GM21576 (cell line): Measurements from ENCODE around the gene EFCAB8.

Source experiments
- ATAC-seq: cut with Tn5 transposase; IDR thresholded peaks from one replicate; pipeline ENCODE4 v1.9.1; 2021; ENCODE audit warnings: mild to moderate bottlenecking, moderate library complexity; ENCODE audit not compliant: unreplicated experiment

The EFCAB8 gene

DNA sequence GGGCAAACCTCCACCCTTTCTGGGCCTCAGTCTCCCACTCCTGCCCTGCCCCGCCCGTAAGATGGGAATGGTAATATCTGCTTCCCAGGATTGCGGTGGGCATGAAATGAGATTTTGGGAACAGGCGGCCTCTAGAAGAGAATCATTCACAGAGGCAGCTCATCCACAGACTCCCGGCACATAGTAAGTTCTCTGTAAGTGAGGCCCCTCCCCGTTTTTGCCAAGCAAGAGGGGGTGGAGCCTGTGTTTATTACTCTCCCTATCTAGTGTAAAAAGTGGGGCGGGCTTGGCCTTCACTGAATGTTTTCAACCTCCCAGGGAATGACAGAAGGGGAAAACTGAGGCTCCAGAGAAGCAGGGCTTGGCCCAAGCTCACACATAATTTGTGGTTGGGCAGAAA lies 125.5 kb downstream of the EFCAB8 start:
- no peak for ATAC-seq

DNA sequence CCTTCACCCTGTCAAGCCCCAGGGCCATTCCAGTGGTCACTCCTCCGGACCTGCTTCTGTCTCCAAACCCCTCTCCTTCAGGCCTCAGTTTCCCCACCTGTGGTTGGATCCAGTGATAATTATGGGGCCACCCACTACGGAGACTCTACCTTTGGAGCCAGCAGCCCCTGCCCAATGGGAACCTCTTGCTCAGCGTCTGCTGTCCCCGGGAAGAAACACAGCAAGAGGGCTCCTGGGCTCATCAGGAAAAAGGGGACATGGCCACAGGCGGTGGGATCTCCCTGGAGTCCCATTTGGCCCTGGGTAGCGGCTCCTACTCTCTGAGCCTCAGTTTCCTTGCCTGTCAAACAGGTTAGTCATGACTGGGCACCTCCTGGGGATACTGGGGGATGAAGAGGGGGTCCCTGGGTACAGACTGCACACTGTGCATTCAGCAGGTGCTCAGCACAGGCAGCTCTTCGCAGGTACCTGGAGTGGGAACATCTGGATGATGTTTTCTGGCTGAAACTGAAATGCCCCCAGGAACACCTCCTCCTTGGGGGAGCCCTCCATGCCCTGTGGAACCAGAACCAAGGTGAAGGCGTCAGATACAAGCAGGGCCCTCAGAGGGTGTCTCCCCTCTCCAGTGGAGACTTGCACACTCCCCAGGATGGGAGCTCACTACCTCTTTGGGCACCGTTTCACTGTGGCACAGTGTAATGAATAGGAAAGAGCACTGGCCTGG lies 126.1 kb downstream of the EFCAB8 start:
- ATAC-seq = no peak

DNA sequence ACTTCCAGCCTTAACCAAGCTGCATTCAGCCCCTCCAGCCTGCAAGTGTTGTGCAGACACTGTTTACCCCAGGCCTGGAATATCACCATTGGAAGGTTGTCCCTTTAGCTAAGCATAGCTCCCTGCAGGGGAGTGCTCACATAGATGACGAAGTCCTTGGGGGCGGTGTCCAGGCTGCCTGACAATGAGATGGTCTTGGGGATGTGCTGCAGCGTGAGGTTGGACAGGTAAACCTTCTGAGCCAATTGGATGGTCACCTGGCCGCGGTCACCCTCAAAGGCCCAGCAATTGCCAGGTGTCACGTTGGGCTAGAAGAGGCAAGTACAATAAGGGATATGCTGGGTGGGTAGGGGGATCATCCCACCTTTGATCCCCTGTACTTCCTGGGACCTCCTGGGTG lies 126.9 kb downstream of the EFCAB8 start:
- no peak for ATAC-seq

DNA sequence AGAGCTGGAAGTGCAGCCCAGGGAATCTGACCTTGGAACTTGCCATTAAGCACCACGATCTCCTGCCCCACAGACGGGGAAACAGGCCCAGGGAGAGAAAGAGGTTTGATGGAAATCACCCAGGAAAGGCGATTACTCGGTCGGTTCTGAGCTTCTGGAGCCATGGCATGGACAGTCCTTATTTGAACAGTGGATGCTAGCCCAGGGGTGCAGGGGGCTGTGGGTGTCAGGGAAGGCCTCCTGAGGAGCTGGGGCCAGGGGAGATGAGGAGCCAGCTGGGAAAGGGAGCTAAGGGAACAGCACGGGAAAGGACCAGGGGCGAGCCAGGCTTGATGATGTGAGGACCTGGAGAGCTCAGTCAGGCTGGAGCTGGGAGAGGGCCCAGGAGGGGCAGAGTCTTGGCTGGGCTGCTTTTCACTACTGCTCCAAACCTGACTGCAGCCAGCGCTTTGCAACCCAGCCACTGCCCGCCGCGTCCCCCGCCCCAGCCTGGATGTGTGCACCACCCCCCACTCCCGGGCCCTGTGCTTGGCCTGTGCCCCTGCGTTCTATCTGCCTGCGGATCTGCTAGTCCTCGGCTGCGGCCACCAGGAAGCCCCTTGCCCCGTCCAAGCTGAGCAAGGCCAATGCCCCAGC lies 127.7 kb downstream of the EFCAB8 start:
- no peak for ATAC-seq

DNA sequence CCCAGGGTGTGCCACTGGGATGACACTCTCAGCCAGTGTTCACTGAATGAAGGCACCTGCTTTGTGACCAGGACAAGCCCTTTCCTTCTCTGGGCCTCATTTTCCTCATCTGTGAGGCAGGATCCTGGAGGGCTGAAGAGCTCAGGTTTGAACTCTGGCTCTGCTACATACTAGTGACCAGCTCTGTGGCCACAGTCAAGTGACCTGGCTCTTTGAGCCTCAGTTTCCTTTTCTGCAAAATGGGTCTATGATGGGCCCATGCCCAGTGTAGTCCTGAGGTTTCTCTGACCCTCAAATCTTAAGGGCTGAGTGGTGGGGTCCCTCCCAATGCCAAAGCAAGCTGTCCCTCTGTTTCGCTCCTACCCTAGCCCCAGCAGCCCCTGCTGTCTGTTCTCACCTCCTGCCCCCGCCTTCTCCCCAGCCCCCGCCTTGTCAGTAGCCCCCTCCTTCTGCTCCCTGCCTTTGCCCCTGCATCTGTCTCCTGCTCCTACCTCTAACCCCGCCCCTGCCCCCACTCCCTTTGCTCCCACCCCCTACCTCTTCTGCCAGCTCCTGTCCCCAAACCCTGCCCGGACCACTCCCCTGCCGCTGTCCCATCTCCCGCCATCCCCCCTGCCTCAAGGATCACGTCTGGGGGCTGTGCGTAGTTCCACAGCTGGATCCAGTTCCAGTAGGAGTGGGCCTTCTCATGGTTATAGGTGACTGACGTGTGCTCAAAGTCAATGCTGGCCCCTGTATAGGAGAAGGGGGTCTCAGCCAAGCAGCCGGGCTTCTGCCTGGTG lies 128.5 kb downstream of the EFCAB8 start:
- no peak for ATAC-seq

DNA sequence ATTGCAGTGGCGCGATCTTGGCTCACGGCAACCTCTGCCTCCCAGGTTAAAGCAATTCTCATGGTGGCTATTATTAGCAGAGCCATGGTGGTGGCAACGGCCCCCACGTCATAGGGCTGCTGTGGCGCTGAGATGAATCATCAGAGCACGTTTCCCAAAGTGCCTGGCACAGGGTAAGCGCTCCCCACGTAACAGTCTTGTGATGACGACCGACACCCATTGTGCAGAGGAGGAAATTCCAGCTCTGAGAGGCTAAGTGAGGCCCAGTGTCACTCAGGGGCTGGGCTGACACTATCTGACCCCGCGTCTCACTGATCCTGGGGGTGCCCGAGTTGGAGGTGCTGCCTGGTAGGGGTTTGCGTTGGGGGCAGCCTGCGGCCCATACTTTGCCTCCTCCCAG lies 129.3 kb downstream of the EFCAB8 start:
- ATAC-seq = no peak

DNA sequence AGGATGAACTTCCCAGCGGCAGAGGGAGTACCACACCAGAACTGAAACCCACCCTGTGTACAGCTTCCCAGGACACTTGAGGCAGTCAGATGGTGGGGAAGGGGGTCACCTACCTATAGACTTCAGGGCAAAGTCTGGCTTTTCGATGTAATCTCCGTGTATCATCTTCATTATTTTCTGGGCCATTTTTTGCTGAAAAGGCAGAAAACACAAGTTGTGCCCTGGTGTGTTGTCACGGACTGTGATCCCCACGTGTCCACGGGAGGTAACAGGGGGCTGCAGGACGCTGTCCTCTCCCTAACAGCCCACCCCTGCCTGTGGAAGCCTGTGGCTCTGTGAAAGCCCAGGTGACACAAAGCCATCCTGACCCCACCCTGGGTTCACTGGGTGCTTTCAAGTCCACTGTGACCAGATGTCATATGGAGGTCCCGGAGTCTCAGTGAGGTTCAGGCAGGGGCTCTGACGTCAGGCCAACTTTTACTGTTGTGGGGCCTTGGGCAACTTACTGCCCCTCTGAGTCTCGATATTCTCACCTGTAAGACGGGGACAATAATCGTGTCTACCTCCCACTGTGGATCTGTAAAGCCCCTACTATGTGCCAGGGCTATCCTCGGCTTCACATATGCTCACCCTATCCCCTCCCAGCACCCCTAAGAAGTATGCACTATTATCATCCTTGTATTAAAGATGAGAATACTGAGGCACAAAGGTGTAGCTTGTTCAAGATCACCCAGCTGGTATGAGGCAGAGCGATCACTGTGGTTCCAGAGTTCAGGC lies 131.0 kb downstream of the EFCAB8 start:
- no peak for ATAC-seq

DNA sequence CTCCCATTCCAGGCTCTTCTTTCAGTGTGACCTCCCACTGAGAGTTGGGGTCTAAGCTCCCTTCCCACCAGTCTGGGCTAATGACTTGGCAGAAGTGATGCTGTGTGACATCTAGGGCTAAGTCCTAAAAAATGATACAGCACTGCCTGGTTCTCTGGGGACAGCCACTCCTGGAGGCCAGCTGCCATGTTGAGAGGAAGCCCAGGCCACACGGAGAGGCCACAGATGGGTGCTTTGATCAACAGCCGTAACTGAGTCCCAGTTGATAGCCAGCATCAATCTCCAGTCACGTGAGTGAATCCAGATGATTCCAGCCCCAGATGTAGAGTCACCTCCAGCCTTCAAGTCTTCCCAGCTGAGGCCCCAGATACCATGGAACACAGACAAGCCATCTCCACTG lies 131.7 kb downstream of the EFCAB8 start:
- no peak for ATAC-seq

DNA sequence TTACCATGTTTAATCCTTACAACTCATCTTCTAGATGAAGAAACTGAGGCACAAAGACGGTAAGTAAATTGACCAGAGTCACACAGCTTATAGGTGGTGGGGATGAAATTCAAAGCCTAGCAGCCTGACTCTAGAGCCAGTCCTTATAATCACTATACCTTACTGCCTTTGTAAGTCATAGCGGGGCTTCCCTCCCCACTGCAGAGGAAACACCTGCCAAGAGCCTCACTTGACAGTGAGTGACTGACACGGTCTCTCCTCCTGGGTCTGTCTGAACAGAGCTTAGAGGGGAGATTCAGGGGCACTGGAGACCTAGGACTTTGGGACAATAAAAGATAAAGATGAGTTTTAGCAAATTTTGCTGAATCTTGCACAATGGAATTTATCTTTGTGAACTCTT lies 132.7 kb downstream of the EFCAB8 start:
- no peak for ATAC-seq

DNA sequence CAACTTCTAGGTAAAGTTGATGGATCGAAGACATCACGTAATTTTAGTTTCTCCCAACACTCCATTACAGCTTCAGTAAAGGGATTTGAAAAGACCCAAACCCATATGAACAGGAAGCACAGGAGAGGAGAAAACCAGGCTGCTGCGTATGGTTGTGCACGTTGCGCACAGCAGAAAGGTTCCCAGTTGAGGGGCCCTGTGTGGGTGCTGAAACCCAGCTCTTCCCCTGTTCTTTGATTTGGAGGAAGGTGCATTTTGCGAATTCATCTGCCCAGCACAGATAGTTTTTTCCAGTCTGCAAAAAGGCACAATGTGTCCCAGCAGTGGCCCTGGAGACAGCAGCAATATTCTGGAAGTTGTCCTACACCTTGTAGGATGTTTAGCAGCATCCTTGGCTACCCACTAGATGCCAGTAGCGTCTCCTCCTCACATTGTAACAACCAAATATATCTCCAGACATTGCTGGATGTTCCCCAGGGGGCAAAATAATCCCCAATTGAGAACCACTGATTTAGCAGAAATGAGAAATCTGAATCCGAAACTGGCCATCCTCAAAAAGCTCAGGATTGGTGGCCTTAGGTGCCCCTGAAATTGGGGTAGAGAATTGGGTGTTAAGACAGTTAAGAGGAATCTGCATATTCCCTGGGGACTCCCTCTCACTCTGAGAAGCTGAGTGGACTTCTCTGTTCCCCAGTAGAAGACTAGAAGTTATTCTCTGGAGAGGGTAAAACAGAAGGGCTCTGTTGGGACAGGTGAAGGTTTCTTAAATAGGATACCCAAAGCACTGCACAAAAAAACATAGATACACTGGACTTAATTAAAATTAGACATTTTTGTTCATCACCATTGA lies 133.3 kb downstream of the EFCAB8 start:
- no peak for ATAC-seq

DNA sequence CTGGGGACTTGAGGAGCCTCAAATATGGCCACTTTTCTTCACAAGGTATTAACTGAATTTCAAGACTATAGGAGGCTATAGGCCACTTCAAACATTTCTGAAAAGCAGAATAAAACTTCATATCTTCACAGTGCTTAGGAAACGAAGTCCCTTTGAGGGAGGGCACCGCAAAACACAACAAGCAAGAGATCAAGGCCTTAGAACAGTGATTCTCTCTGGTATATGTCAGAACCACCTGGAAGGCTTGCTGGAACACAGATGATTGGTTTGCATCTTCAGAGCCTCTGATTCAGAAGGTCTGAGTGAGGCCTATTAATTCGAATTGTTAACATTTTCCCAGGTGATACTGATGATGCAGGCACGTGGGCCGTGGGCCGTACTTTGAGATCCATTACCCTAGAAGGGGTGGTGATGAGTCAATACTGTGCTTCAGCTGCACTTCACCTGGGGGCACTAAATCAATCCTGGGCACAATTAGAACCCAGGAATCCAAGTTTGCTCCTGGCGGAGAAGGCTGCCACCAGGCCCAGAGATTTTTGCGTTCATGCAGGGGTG lies 134.8 kb downstream of the EFCAB8 start:
- no peak for ATAC-seq

DNA sequence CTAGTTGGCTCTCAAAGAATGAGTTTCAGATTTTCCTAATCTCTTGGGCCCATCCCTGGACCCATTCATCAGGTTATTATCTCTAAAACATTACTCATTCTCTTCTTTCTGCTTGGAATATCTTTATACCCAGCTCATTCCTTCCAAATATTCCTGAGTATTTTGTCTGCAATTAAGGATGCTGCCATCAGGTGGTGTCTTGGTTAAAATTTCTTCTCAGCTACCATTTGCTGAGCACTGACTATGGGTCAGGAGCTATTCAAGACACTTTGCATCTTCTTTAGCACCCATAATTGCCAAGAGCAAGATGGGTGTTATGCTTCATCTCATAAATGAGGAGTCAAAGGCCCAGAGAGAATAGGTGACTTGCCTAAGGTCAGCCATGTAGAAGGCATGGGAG lies 137.1 kb downstream of the EFCAB8 start:
- no peak for ATAC-seq

DNA sequence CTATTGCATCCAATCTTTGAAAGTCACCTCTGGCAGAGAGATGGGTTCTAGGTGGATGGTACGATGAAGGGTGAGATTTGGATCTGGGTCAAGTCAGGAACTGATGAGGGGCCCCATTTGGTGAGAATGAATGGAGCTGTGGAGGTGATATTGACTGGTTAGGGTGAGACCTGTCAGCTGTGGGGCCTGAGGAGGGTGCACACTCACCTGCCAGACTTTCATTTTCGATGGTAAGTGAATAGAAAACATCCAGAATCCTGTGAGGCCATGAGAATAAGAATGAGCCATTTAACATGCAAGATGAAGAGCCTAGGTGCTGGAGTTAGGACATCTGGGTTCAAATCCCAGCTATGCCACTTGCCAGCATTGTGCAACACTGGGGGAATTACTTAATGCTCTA lies 138.7 kb downstream of the EFCAB8 start:
- ATAC-seq = no peak

DNA sequence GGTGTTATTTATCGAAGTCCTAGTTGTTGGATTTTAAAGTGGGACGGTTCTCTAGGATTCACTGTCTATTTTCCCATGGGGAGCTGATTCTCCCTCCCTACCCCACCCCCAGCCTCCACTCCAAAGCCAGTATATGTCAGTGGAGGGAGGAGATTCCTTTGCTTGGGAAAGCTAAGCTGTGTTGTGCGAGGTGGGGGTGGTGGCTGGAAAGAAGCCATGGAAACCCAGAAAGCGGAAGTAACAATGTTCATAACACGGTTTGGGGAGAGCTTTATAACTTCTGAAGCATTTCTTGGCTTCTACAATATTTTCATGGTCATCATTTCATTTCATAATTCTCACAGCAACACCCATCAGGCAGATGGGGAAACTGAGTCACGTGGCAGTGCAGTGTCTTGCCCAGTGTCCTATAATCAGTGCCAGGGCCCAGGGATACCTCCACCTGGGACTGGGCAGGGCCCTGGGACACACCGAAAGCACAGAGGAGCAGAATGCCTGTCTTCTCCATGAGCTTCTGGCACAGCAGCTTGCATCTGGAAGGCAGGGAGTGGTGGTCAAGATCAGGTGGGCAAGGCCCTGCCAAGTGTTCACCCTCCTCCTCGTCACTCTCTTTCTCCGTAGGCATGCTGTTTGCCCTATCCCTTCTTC lies 141.0 kb downstream of the EFCAB8 start:
- no peak for ATAC-seq

DNA sequence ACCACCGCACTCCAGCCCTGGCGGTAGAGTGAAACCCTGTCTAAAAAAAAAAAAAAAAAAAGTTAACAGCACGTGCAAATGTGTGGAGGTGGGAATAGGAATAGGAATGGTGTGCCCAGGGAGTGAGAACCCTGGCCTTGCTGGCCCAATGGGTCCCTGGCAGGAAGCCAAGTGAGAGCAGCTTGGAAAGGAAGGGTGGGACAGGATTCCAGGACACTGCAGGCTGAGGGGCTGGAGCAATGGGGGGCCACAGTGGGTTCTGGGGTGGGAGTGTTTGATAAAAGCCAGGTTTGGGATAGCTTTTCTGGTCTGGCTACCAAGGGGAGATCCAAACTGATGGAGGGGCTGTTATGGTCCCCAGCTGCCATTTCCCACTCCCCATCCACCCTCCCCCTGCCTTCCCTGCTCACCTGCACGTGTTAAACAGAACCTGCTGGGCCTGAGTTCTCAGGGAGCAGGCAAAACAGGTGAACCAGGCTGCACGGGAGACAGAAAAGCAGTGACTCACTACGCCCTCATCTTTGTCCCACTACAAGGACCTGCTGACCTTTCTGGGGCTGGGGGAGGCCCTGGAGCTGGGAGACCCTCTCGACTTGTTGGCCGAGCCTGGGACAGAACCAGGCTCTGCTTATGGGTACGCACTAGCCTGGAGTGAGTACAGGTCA lies 142.2 kb downstream of the EFCAB8 start:
- ATAC-seq = no peak

DNA sequence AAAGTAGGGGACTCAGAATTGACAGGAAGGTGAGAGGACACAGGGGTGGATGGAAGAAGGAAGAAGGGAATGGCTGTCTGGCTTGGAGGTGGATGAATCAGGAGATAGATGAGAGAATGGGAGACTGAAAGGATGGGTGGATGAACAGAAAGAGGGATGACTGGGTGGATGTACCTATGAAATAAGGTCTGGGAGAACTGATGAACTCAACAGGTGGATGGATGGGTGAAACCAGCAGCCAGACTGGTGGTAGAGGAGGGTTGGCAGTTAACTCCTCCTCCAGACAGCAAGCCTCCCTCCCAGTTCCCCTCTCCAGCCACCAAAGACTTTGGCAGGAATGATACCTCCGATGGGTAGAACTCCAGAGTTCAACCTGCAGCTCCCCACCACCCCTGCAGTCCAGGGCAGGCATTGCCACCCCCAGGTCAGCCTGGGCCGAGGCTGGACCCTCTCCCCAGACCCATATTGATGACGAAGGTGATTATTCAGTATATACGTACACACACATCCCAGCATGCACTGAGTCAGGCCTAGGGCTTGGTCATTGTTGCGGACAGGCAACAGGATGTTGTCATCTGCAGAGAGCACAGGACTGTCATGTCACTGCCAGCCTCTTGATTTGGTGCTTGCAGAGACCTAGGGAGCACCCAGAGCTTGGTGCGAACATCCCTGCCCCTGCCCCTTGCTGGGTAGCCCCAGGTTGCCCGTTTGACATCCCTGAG lies 143.5 kb downstream of the EFCAB8 start:
- no peak for ATAC-seq

DNA sequence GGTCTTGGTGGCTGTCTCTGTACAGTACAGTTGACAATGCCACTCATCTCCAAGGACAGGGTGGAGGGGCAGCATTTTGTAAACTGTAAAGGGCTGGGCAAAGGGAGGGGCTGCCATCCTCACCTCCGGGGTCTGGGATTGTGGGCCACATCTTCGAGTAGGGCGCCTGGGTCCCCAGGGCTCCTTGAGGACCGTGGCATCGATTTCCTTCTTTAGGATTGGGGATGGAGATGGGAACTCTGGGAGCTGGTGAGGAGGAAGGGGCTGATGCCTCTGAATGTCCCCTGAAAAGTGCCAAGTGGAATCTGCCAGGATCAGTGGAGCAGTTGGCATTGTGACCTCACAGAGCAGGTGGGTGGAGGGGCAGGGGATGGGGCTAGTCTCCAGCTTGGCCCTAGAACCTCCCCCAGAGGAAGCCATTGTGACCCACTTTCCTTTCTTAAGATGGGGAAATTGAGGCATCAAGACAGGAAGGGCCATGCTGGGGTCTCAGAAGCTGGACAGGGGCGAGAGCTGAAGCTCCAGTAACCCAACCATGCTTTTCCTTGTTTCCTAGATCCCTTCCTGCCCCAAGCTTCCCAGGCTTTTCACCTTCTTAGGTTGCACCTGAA lies 145.5 kb downstream of the EFCAB8 start, which contains the start of gene SUN5:
SUN5 (minus strand) TSS at position 293 of the 611 bp plus-strand sequence; CDS start at position 200, 93 bp downstream.
- no peak for ATAC-seq

DNA sequence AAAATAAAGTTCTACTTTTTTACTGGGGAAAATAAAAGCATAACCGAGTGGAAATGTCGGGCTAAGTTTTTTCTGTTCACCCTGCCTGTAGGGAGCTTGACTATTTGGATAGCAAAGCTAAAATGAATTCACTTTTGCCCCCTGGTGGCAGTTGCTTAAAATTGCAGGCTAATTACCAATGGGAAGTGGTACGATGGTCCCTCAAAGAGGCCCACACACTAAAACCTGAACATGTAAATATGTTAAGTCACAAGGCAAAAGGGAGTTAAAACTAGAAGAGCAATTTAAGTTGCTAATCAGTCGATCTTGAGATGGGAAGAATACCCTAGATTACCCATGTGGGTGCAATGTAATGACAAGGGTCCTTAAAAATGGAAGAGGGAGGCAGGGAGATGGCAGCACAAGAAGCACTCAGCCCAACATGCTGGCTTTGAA lies 146.4 kb downstream of the EFCAB8 start:
- ATAC-seq = no peak
